BLaER1 treated with 17β-estradiol and CSF1 and Interleukin-3, amounts not matched to agents 10 nM and 100 nM (cell line): ENCODE results near the gene ANAPC15.

Experiments used
- H3K27ac ChIP-seq, 11 experiments: shearing (Covaris generic); formaldehyde crosslinking; 2 replicates each; pipeline ENCODE4 v1.8.1; 2022
- H3K27me3 ChIP-seq, 11 experiments: shearing (Covaris generic); formaldehyde crosslinking; 2 replicates each; pipeline ENCODE4 v1.8.1; 2022
- H3K36me3 ChIP-seq, 11 experiments: shearing (Covaris generic); formaldehyde crosslinking; 2 replicates each; pipeline ENCODE4 v1.8.1; 2022
- H3K4me1 ChIP-seq, 10 experiments: shearing (Covaris generic); formaldehyde crosslinking; 2 replicates each; pipeline ENCODE4 v1.8.1; 2022
- H3K4me2 ChIP-seq, 11 experiments: shearing (Covaris generic); formaldehyde crosslinking; 2 replicates each; pipeline ENCODE4 v1.8.1; 2022
- H3K4me3 ChIP-seq, 10 experiments: shearing (Covaris generic); formaldehyde crosslinking; 2 replicates each; pipeline ENCODE4 v1.8.1; 2022
- H3K9ac ChIP-seq, 11 experiments: shearing (Covaris generic); formaldehyde crosslinking; 2 replicates each; pipeline ENCODE4 v1.8.1; 2022
- H3K9me3 ChIP-seq, 11 experiments: shearing (Covaris generic); formaldehyde crosslinking; replicated peaks in 1 of 11; 2 replicates each; pipeline ENCODE4 v1.8.1; 2022
- H4K20me1 ChIP-seq, 11 experiments: shearing (Covaris generic); formaldehyde crosslinking; 2 replicates each; pipeline ENCODE4 v1.8.1; 2022
- Cebpa-rat ChIP-seq, 11 experiments: shearing (Covaris generic); IDR thresholded peaks; 2 replicates each; pipeline ENCODE4 v1.8.1; 2022

Gene ANAPC15

DNA sequence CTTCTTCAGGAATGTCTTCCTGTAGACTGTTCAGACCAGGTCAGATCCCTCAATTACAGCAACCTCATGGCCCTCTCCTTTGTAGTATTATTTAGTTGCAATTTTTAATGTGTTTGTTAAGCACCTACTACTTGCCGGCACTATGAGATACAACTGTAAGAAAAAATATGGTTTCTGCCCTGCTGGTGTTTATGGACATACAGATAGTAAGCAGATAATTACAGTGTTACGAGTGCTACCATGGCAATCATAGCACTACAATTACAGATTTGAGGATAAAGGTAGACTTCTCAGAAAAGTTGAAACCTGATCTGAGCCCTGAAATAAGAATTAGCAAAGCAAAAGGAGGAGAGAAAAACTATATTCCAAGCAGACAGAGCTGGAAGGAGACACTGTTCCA, 29.1 kb downstream of the ANAPC15 start:
- no peak overlapping the region for H3K4me3 ChIP-seq
- H3K4me2 ChIP-seq, result peak overlapping the region in 3 of 11 experiments; percentile 84 to 92 (median 89); a peak in 4 of 22 replicates
- H3K27ac ChIP-seq, result no peak overlapping the region
- H3K36me3 ChIP-seq, result peaks cover 6 to 34% (median 13%) of the 10 kb centered on the region in 11 experiments; a peak in 19 of 22 replicates
- H4K20me1 ChIP-seq, result peaks cover 0 to 16% (median 8%) of the 10 kb centered on the region in 11 experiments; a peak in 8 of 22 replicates
- H3K9me3 ChIP-seq, result no peaks in the 10 kb centered on the region
- peaks cover 32 to 51% (median 35%) of the 10 kb centered on the region in 10 experiments for H3K4me1 ChIP-seq
- no peaks in the 10 kb centered on the region for H3K27me3 ChIP-seq
- no peak overlapping the region for H3K9ac ChIP-seq
- TF ChIP-seq Cebpa-rat (IDR thresholded peaks at IDR 0.05), result no peak

DNA sequence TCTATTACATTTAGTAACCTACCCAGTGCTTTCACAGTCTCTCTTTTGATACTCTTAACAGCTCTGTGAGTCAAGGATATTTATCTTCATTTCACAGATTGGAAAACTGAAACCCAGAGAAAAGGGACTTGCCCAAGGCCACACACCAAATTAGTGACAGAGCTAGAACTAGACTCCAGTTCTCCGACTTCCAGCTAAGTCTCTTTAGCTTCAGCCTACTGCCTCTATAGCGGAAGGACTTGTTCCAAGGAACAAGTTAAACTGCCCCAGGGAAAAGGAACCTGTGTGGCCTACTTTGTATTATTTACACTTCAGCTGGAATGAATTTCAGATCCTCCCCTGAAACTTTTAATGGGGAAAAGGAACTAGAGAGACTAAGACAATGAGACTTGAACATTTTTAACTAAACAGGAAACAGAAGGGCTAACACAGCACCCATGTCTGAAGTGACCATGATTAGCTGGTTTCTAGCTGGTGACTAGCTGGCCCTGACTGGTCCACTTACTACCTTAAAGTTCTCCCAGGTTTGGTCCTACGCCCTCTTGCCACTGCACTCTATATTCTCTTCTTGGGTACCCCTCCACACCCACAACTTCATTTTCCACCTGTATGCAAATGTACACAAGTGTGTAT, 30.6 kb downstream of the ANAPC15 start:
- Histone ChIP-seq H4K20me1 (peaks cover 0 to 25% (median 8%) of the 10 kb centered on the region in 11 experiments; a peak in 8 of 22 replicates), H3K9me3 (no peaks in the 10 kb centered on the region), H3K27ac (peak overlapping the region in 9 of 11 experiments; percentile 70 to 93 (median 86); a peak in 18 of 22 replicates), H3K9ac (peak overlapping the region in 5 of 11 experiments; percentile 66 to 84 (median 75); a peak in 7 of 22 replicates), H3K4me2 (peak overlapping the region; percentile 6 to 94 (median 82); a peak in 21 of 22 replicates), H3K4me3 (no peak overlapping the region), H3K4me1 (peaks cover 39 to 65% (median 48%) of the 10 kb centered on the region in 10 experiments), H3K27me3 (no peaks in the 10 kb centered on the region), H3K36me3 (peaks cover 0 to 30% (median 7%) of the 10 kb centered on the region in 11 experiments; a peak in 8 of 22 replicates)
- TF ChIP-seq Cebpa-rat (IDR thresholded peaks at IDR 0.05), result no peak

DNA sequence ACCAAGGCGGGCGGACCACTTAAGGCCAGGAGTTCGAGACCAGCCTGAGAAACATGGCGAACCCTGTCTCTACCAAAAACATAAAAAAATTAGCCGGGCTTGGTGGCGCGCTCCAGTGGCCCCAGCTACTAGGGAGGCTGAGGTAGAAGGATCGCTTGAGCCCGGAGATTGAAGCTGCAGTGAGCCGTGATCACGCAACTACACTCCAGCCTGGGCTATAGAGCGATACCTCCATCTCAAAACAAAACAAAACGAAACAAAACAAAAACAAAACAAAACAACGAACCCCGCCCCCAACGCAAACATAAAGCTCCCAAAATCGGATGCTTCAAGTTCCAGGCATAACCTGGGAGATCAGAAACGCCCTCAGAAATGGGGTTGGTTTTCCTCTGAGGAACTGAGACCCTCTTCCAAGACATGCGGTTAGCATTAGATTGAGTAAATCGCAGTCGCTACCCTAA, 31.3 kb downstream of the ANAPC15 start:
- no peak for TF ChIP-seq Cebpa-rat (IDR thresholded peaks at IDR 0.05)
- peaks cover 4 to 34% (median 10%) of the 10 kb centered on the region in 11 experiments; a peak in 18 of 22 replicates for H3K36me3 ChIP-seq

GRCh38 chr11:72080326-72081183, 31.9 kb downstream of the ANAPC15 start, which contains the start of the genes LRRC51 and NUMA1:
LRRC51 (plus strand) TSS chr11:72080850; CDS start chr11:72089084, 8,234 bp downstream.
NUMA1 (minus strand) TSS chr11:72080542; CDS start chr11:72035943, 44,599 bp downstream.
- Histone ChIP-seq H3K27me3 (no peaks in the 10 kb centered on the region), H3K4me2 (peak within 1 kb of the TSS; percentile 82 to 95 (median 90)), H4K20me1 (peaks cover 0 to 35% (median 8%) of the 10 kb centered on the region in 11 experiments; a peak in 8 of 22 replicates), H3K9me3 (no peaks in the 10 kb centered on the region), H3K27ac (peak within 1 kb of the TSS; percentile 70 to 93 (median 85)), H3K4me3 (peak within 1 kb of the TSS; percentile 68 to 84 (median 74)), H3K36me3 (peaks cover 6 to 34% (median 12%) of the 10 kb centered on the region in 11 experiments; a peak in 18 of 22 replicates), H3K4me1 (peaks cover 40 to 74% (median 49%) of the 10 kb centered on the region in 10 experiments), H3K9ac (peak within 1 kb of the TSS; percentile 79 to 90 (median 86))
- TF ChIP-seq Cebpa-rat (IDR thresholded peaks at IDR 0.05), result no peak

More for the DNA sequence above, 31.3 kb downstream of the ANAPC15 start:
- Histone ChIP-seq H4K20me1 (peaks cover 0 to 29% (median 8%) of the 10 kb centered on the region in 11 experiments; a peak in 8 of 22 replicates), H3K9me3 (no peaks in the 10 kb centered on the region), H3K4me3 (peak overlapping the region; percentile 39 to 78 (median 70)), H3K4me1 (peaks cover 39 to 68% (median 48%) of the 10 kb centered on the region in 10 experiments), H3K27me3 (no peaks in the 10 kb centered on the region), H3K9ac (peak overlapping the region; percentile 66 to 90 (median 79); a peak in 21 of 22 replicates), H3K27ac (peak overlapping the region; percentile 70 to 93 (median 84)), H3K4me2 (peak overlapping the region; percentile 74 to 94 (median 84))

- H3K9me3 ChIP-seq, result no peaks in the 10 kb centered on the region
These were observed 32.6 kb downstream of the ANAPC15 start for GRCh38 chr11:72079819-72080325.

DNA sequence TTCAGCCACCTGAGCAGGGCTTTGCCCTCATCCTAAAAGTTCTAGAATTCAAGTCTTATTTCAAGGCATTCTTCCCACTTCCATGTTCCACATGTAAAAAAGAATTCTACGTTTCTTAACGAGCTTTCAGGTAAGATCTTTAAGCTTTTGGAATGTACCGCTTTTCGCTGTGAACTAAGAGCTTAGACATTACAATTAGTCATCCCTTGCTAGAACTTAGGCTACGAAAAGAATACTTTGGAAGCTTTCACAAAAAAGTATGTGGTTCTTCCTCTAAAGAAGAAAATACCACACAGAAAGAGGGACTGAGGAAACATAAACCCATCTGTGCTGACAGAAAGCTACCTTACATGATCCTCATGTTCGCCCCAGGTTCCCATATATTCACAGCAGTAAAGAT, 34.0 kb downstream of the ANAPC15 start:
- no peaks in the 10 kb centered on the region for H3K27me3 ChIP-seq
- H4K20me1 ChIP-seq, result peaks cover 0 to 49% (median 8%) of the 10 kb centered on the region in 11 experiments; a peak in 8 of 22 replicates
- TF ChIP-seq Cebpa-rat (IDR thresholded peaks at IDR 0.05), result no peak
- H3K4me1 ChIP-seq, result peaks cover 50 to 88% (median 62%) of the 10 kb centered on the region in 10 experiments
- no peaks in the 10 kb centered on the region for H3K9me3 ChIP-seq
- peak overlapping the region in 6 of 11 experiments; percentile 2 to 93 (median 85); a peak in 3 of 22 replicates for H3K27ac ChIP-seq
- H3K4me3 ChIP-seq, result peak overlapping the region in 6 of 10 experiments; percentile 68 to 84 (median 77); a peak in 7 of 20 replicates
- peaks cover 0 to 42% (median 19%) of the 10 kb centered on the region in 11 experiments; a peak in 16 of 22 replicates for H3K36me3 ChIP-seq
- peak overlapping the region; percentile 75 to 95 (median 90) for H3K4me2 ChIP-seq
- H3K9ac ChIP-seq, result peak overlapping the region in 10 of 11 experiments; percentile 79 to 90 (median 86); a peak in 17 of 22 replicates

More at GRCh38 chr11:72079819-72080325, 32.6 kb downstream of the ANAPC15 start:
- Histone ChIP-seq H3K4me1 (peaks cover 47 to 81% (median 56%) of the 10 kb centered on the region in 10 experiments), H3K27me3 (no peaks in the 10 kb centered on the region), H3K4me3 (peak overlapping the region; percentile 68 to 84 (median 74)), H3K27ac (peak overlapping the region; percentile 34 to 93 (median 84); a peak in 20 of 22 replicates), H4K20me1 (peaks cover 0 to 42% (median 8%) of the 10 kb centered on the region in 11 experiments; a peak in 8 of 22 replicates), H3K36me3 (peaks cover 0 to 28% (median 13%) of the 10 kb centered on the region in 11 experiments; a peak in 17 of 22 replicates), H3K4me2 (peak overlapping the region; percentile 75 to 95 (median 90)), H3K9ac (peak overlapping the region; percentile 79 to 90 (median 86))
- no peak for TF ChIP-seq Cebpa-rat (IDR thresholded peaks at IDR 0.05)

- H3K4me1 ChIP-seq, result peaks cover 57 to 89% (median 66%) of the 10 kb centered on the region in 10 experiments
- H3K9ac ChIP-seq, result peak overlapping the region in 3 of 11 experiments; percentile 20 to 73 (median 70); a peak in 4 of 22 replicates
- peak overlapping the region in 1 of 10 experiments; percentile 45; a peak in 3 of 20 replicates for H3K4me3 ChIP-seq
- no peaks in the 10 kb centered on the region for H3K9me3 ChIP-seq
- TF ChIP-seq Cebpa-rat (IDR thresholded peaks at IDR 0.05), result no peak
- H4K20me1 ChIP-seq, result peaks cover 0 to 66% (median 9%) of the 10 kb centered on the region in 11 experiments; a peak in 10 of 22 replicates
- H3K4me2 ChIP-seq, result peak overlapping the region in 7 of 11 experiments; percentile 3 to 91 (median 62); a peak in 10 of 22 replicates
- H3K36me3 ChIP-seq, result peaks cover 0 to 45% (median 22%) of the 10 kb centered on the region in 11 experiments; a peak in 16 of 22 replicates
- peak overlapping the region in 8 of 11 experiments; percentile 27 to 76 (median 66); a peak in 9 of 22 replicates for H3K27ac ChIP-seq
- H3K27me3 ChIP-seq, result no peaks in the 10 kb centered on the region
These were observed 36.7 kb downstream of the ANAPC15 start for GRCh38 chr11:72075756-72076155.
